Stomach (tissue), 9 donors: ENCODE data around the gene CHSY3. TPM values are rescaled to one million over a fixed set of nuclear protein-coding genes. Genes with fewer than 3 reads are reported as not detected.

Experiments used
- DNase-seq, 2 donors: peaks; one replicate each; pipeline versions ENCODE4 v3.0.0 to v3.0.0-alpha.2; 2013 to 2019
- H3K27ac ChIP-seq, 5 donors: fragments of 200-600 bp in 4 of 5; sonication (generic) in 4 of 5; one replicate each; pipeline ENCODE4 v1.5.1; 2013 to 2019; ENCODE audit warnings: mild to moderate bottlenecking in 1 of 5, moderate library complexity in 1 of 5
- H3K27me3 ChIP-seq, 3 donors: fragments of 200-600 bp; sonication (generic); one replicate each; pipeline ENCODE4 v1.5.1; 2017 to 2019; ENCODE audit warnings: mixed run types in 1 of 3
- H3K36me3 ChIP-seq, 4 donors: fragments of 200-600 bp; sonication (generic); 1 replicate in 3 of 4; 2 replicates in 1 of 4; pipeline ENCODE4 v1.5.1; 2016 to 2019
- H3K4me1 ChIP-seq, 4 donors: fragments of 200-600 bp; sonication (generic); one replicate each; pipeline ENCODE4 v1.5.1; 2016 to 2019
- H3K4me3 ChIP-seq, 4 donors: fragments of 200-600 bp; sonication (generic) in 3 of 4; one replicate each; pipeline ENCODE4 v1.5.1; 2016 to 2019; ENCODE audit warnings: mild to moderate bottlenecking in 1 of 4
- H3K9me3 ChIP-seq, 4 donors: fragments of 200-600 bp; sonication (generic); one replicate each; pipeline ENCODE4 v1.5.1; 2016 to 2019
- EP300 ChIP-seq: sonication (generic); formaldehyde crosslinking; IDR thresholded peaks from one replicate; pipeline ENCODE4 v1.6.1; 2017; ENCODE audit warnings: antibody characterized with exemption
- POLR2A ChIP-seq, 4 donors: fragments of 450-650 bp; IDR thresholded peaks; one replicate each; pipeline ENCODE4 v1.6.1; 2016; ENCODE audit warnings: antibody characterized with exemption in 4 of 4, control low read depth in 2 of 4, mild to moderate bottlenecking in 1 of 4, moderate library complexity in 1 of 4
- POLR2AphosphoS5 ChIP-seq, 3 donors: sonication (generic); formaldehyde crosslinking; IDR thresholded peaks; one replicate each; pipeline ENCODE4 v1.6.1; 2016; ENCODE audit warnings: antibody characterized with exemption in 3 of 3
- WGBS, 5 donors: extraction: QIAGEN DNeasy Blood & Tissue Kit in 3 of 5; methylation state at CpG; one replicate each; pipeline versions ENCODE4 v1.1.5 to v1.1.7; 2013 to 2018; 5-methylcytosine and 5-hydroxymethylcytosine counted together
- intact Hi-C: fragments of 100-400 bp; cut with DNase I; formaldehyde crosslinking; loops from one replicate; pipeline ENCODE4 v1.15.1; 2023; ENCODE audit warnings: low total_unique reads
- polyA plus RNA-seq, 3 donors: library from polyadenylated mRNA; stranded (reverse); fragments of 200-250 nt; gene quantifications; one replicate each; pipeline ENCODE4 v1.2.3, GENCODE V29; 2013
- total RNA-seq, 5 donors: library from RNA; depleted of rRNA; stranded (reverse); fragments of >200 nt; gene quantifications; one replicate each; pipeline versions ENCODE4 v1.1.0 to v1.2.3, GENCODE V29; 2014 to 2016
- TF ChIP-seq, protein P1 (sequence below), 7 experiments: fragments of 450-650 bp in 4 of 7; fragments of 200-600 bp in 3 of 7; sonication (generic) in 3 of 7; IDR thresholded peaks; one replicate each; pipeline ENCODE4 v1.5.1; 2016 to 2019; ENCODE audit warnings: antibody characterized with exemption in 7 of 7, control low read depth in 2 of 7, mild to moderate bottlenecking in 1 of 7
- donor health status: healthy with polysubstance abuse.
- donor health status: Bipolar disorder and iron deficiency.
- donor health status: healthy.

Gene CHSY3
- total and polyA plus RNA-seq, 8 donors, result under 0.01 to 6.1 (median 0.31) TPM; not detected in 1

DNA sequence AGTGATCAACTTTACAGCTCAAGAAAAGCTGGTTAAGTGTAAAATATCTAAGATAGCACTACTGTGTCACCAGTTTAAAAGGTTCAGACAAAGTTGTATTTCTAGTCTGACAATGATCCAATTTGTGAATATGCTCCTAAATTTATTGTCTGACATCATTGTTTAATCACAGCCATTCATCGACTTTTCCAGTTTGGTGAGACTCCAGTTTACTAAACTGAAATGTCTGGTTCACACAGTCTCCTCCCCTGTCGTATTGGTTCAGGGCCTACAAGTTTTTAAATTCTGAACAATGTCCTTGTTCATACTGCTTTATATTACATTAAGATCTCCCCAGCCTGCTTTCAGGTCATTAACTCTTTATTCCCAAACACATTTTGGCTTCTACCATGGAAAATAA is 161.4 kb downstream of the CHSY3 start:
- Histone ChIP-seq H3K27ac (no peak overlapping the region), H3K4me1 (peaks cover 0 to 7% (median 0%) of the 10 kb centered on the region in 4 donors), H3K36me3 (no peaks in the 10 kb centered on the region), H3K4me3 (no peak overlapping the region), H3K27me3 (no peaks in the 10 kb centered on the region), H3K9me3 (no peaks in the 10 kb centered on the region)
- intact Hi-C loops, result no loop called here
- no peak for DNase-seq
- TF ChIP-seq EP300 (no peak), POLR2AphosphoS5 (IDR thresholded peaks at IDR 0.05) (no peak), POLR2A (IDR thresholded peaks at IDR 0.05) (no peak)
- WGBS, 5 donors, result 67 to 82% (median 74%) methylated on average over 2 of the region's 2 CpGs

DNA sequence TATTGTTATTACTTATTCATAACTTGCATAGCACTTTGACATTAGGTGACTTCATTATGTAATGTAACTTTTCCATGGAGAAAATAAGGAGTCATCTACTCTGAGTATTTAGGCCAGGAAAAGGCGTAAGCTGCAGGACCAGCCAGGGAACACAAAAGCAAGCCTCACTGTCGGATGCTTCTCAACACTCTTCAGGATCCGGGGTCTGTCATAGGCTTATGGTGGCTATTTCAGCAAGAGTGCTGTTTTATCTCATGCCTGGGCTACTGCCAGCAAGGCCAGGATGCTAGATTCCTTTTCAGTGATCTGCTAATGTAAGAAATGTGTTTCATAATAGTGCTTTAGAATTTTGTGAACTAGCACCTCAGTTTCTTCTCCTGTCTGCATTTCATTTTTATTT is 162.4 kb downstream of the CHSY3 start:
- H3K27ac ChIP-seq, result no peak overlapping the region
- 53 to 84% (median 80%) methylated on average over 3 of the region's 3 CpGs for WGBS, 5 donors
- H3K4me1 ChIP-seq, result peaks cover 0 to 7% (median 0%) of the 10 kb centered on the region in 4 donors

DNA sequence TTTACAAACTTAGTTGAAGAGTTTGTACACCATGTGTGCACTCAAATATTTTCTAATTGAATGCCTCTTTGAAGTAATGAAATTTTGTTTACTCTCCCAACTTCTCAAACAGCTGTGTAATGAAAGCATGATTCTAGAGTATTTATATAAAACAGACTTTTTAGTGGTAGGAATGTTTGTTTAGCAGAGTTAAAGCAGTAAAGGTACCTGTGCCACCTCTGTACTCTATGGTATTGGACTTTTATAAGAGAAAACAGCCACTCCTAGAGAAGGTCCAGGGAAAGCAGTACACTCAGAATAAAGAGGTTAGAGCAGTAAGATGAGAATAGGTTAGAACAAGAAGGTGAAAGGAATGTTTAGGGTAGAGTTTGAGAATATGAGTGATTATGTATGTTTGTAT is 163.1 kb downstream of the CHSY3 start:
- intact Hi-C loops, result no loop called here
- TF ChIP-seq POLR2A (IDR thresholded peaks at IDR 0.05) (no peak), POLR2AphosphoS5 (IDR thresholded peaks at IDR 0.05) (no peak), EP300 (no peak)
- TF ChIP-seq, protein P1, sequence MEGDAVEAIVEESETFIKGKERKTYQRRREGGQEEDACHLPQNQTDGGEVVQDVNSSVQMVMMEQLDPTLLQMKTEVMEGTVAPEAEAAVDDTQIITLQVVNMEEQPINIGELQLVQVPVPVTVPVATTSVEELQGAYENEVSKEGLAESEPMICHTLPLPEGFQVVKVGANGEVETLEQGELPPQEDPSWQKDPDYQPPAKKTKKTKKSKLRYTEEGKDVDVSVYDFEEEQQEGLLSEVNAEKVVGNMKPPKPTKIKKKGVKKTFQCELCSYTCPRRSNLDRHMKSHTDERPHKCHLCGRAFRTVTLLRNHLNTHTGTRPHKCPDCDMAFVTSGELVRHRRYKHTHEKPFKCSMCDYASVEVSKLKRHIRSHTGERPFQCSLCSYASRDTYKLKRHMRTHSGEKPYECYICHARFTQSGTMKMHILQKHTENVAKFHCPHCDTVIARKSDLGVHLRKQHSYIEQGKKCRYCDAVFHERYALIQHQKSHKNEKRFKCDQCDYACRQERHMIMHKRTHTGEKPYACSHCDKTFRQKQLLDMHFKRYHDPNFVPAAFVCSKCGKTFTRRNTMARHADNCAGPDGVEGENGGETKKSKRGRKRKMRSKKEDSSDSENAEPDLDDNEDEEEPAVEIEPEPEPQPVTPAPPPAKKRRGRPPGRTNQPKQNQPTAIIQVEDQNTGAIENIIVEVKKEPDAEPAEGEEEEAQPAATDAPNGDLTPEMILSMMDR (IDR thresholded peaks at IDR 0.05), result no peak
- no peak overlapping the region for H3K27ac ChIP-seq
- H3K27me3 ChIP-seq, result no peaks in the 10 kb centered on the region
- H3K9me3 ChIP-seq, result no peaks in the 10 kb centered on the region
- no peaks in the 10 kb centered on the region for H3K36me3 ChIP-seq
- no peak overlapping the region for H3K4me3 ChIP-seq
- peaks cover 0 to 7% (median 0%) of the 10 kb centered on the region in 4 donors for H3K4me1 ChIP-seq
- DNase-seq, result no peak

More for the DNA sequence above, 162.4 kb downstream of the CHSY3 start:
- H3K36me3 ChIP-seq, result no peaks in the 10 kb centered on the region
- H3K4me3 ChIP-seq, result no peak overlapping the region
- TF ChIP-seq EP300 (no peak), POLR2AphosphoS5 (IDR thresholded peaks at IDR 0.05) (no peak), POLR2A (IDR thresholded peaks at IDR 0.05) (no peak)
- TF ChIP-seq, protein P1 (IDR thresholded peaks at IDR 0.05), result no peak
- no peaks in the 10 kb centered on the region for H3K27me3 ChIP-seq
- peak in 1 of 2 donors; percentile 16 for DNase-seq
- intact Hi-C loops, result no loop called here
- no peaks in the 10 kb centered on the region for H3K9me3 ChIP-seq

DNA sequence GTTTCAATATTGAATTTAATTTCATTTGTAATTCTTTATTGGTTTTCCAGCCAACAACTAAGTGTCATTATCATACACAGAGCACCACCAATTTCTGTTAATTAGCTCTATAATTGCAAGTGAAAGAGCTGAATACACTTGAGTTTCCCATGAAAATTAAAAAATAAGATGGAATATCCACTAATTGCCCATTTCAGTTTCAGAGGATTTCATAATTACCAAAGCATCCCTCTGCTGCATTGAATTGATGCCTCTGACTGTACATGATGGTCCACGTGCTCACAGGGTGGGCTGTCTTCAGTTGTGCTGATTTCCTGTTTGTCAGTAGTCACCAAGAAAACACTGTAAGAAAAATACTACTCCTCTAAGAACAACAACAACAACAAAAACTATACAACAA is 163.8 kb downstream of the CHSY3 start:
- TF ChIP-seq, protein P1 (IDR thresholded peaks at IDR 0.05), result no peak
- no peak for TF ChIP-seq POLR2A (IDR thresholded peaks at IDR 0.05)
- TF ChIP-seq EP300, result no peak
- no peak for TF ChIP-seq POLR2AphosphoS5 (IDR thresholded peaks at IDR 0.05)
- Histone ChIP-seq H3K27me3 (no peaks in the 10 kb centered on the region), H3K4me3 (no peak overlapping the region), H3K27ac (no peak overlapping the region), H3K9me3 (no peaks in the 10 kb centered on the region), H3K36me3 (no peaks in the 10 kb centered on the region), H3K4me1 (peaks cover 0 to 7% (median 0%) of the 10 kb centered on the region in 4 donors)
- no peak for DNase-seq
- intact Hi-C loops, result no loop called here
- WGBS, 5 donors, result 59 to 82% (median 74%) methylated on average over 1 of the region's 1 CpG

DNA sequence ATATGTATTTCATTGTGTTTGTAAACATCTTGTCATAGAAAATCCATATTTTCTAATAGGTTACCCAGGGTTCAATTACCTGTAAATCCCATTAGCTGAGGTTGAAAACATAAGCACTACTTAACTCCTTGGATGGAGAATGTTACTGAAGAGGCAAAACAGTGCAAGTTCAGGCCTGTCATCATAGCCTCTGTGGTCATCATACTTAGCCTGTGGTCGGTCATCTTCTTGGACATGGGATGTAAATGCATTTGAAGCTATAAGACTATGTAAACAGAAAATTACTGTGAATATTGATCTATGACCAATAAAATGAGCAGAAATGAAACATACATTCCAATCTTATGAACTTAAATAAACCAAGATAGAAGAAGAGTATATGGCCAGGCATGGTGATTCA is 164.7 kb downstream of the CHSY3 start:
- intact Hi-C loops, result no loop called here
- H3K9me3 ChIP-seq, result no peaks in the 10 kb centered on the region
- TF ChIP-seq, protein P1 (IDR thresholded peaks at IDR 0.05), result no peak
- DNase-seq, result no peak
- WGBS, 5 donors, result 82 to 95% (median 85%) methylated on average over 1 of the region's 1 CpG
- H3K27ac ChIP-seq, result no peak overlapping the region
- no peaks in the 10 kb centered on the region for H3K36me3 ChIP-seq
- no peak overlapping the region for H3K4me3 ChIP-seq
- peaks cover 0 to 7% (median 0%) of the 10 kb centered on the region in 4 donors for H3K4me1 ChIP-seq
- H3K27me3 ChIP-seq, result no peaks in the 10 kb centered on the region
